Mesendoderm (in vitro differentiated cells): ENCODE measurements around the gene GTF2F2.

Experiments
- DNase-seq: peaks from one replicate; pipeline ENCODE4 v3.0.0; 2013
- H2AK5ac ChIP-seq: 2 replicates; pipeline ENCODE4 v1.6.1; 2013; ENCODE audit warnings: low read length, inconsistent platforms
- H2BK120ac ChIP-seq: 2 replicates; pipeline ENCODE4 v1.6.1; 2013; ENCODE audit warnings: low read depth, mild to moderate bottlenecking, low read length, moderate library complexity, mixed read lengths
- H2BK15ac ChIP-seq: replicated peaks from 2 replicates; pipeline ENCODE4 v1.6.1; 2013; ENCODE audit warnings: low read depth, mild to moderate bottlenecking, moderate library complexity
- H2BK5ac ChIP-seq: 2 replicates; pipeline ENCODE4 v1.6.1; 2013; ENCODE audit warnings: low read length, inconsistent platforms
- H3K18ac ChIP-seq: 2 replicates; pipeline ENCODE4 v1.6.1; 2013; ENCODE audit warnings: mild to moderate bottlenecking, low read length, mixed read lengths
- H3K23ac ChIP-seq: one replicate; pipeline ENCODE4 v1.6.1; 2013; ENCODE audit warnings: low read length
- H3K27ac ChIP-seq: 2 replicates; pipeline ENCODE4 v1.5.1; 2013; ENCODE audit warnings: low read depth, mild to moderate bottlenecking, inconsistent platforms, low read length, moderate library complexity
- H3K27me3 ChIP-seq: 2 replicates; pipeline ENCODE4 v1.6.1; 2013; ENCODE audit warnings: low read length, control low read depth, mild to moderate bottlenecking, inconsistent platforms; ENCODE audit not compliant: insufficient read depth, poor library complexity
- H3K36me3 ChIP-seq: 2 replicates; pipeline ENCODE4 v1.6.1; 2013; ENCODE audit warnings: low read length, inconsistent platforms; ENCODE audit not compliant: control insufficient read depth, insufficient read depth
- H3K4ac ChIP-seq: one replicate; pipeline ENCODE4 v1.6.1; 2013; ENCODE audit warnings: low read depth, mild to moderate bottlenecking, low read length, moderate library complexity
- H3K4me1 ChIP-seq: 2 replicates; pipeline ENCODE4 v1.6.1; 2013; ENCODE audit warnings: low read depth, low read length, inconsistent platforms; ENCODE audit not compliant: control insufficient read depth
- H3K4me2 ChIP-seq: 2 replicates; pipeline ENCODE4 v1.6.1; 2013; ENCODE audit warnings: low read length
- H3K4me3 ChIP-seq: 2 replicates; pipeline ENCODE4 v1.5.1; 2013; ENCODE audit warnings: mild to moderate bottlenecking, low read length
- H3K56ac ChIP-seq: one replicate; pipeline ENCODE4 v1.6.1; 2013; ENCODE audit warnings: low read length
- H3K79me1 ChIP-seq: 2 replicates; pipeline ENCODE4 v1.6.1; 2013; ENCODE audit warnings: low read length, inconsistent platforms
- H3K79me2 ChIP-seq: 2 replicates; pipeline ENCODE4 v1.6.1; 2013; ENCODE audit warnings: mild to moderate bottlenecking, low read length; ENCODE audit not compliant: control insufficient read depth, insufficient read depth
- H3K9ac ChIP-seq: 2 replicates; pipeline ENCODE4 v1.6.1; 2013; ENCODE audit warnings: low read length, inconsistent platforms
- H4K5ac ChIP-seq: one replicate; pipeline ENCODE4 v1.6.1; 2013; ENCODE audit warnings: low read length
- H4K8ac ChIP-seq: one replicate; pipeline ENCODE4 v1.6.1; 2013; ENCODE audit warnings: low read depth, mild to moderate bottlenecking, control low read depth, low read length, moderate library complexity
- WGBS: extraction: QIAGEN DNeasy Blood & Tissue Kit; methylation state at CpG from one replicate; pipeline ENCODE4 v1.1.7; 2013; ENCODE audit warnings: low lambda C conversion rate, missing lambda C conversion rate; ENCODE audit not compliant: insufficient coverage; ENCODE audit errors: extremely low coverage; 5-methylcytosine and 5-hydroxymethylcytosine counted together

The GTF2F2 gene

GRCh38 chr13:45113233-45114224 is 6.8 kb upstream of the GTF2F2 start:
- Histone ChIP-seq H3K4me3 (no peak overlapping the region), H3K79me1 (no peaks in the 10 kb centered on the region), H3K4me1 (no peaks in the 10 kb centered on the region), H2BK120ac (no peak overlapping the region), H3K4ac (no peak overlapping the region), H3K23ac (no peak overlapping the region), H2AK5ac (no peak overlapping the region), H3K27me3 (no peaks in the 10 kb centered on the region), H4K8ac (no peak overlapping the region), H2BK5ac (no peak overlapping the region), H3K36me3 (no peaks in the 10 kb centered on the region), H3K9ac (no peak overlapping the region), H2BK15ac (no peak overlapping the region), H3K18ac (no peak overlapping the region), H4K5ac (no peak overlapping the region), H3K56ac (no peak overlapping the region), H3K27ac (no peak overlapping the region), H3K4me2 (no peak overlapping the region), H3K79me2 (no peaks in the 10 kb centered on the region)
- no CpG with 5 or more reads among the region's 4 CpGs for WGBS
- DNase-seq, result no peak

GRCh38 chr13:45119469-45119990 is 780 bp upstream of the GTF2F2 start:
- Histone ChIP-seq H3K4me3 (peak overlapping the region; percentile 60), H2BK120ac (no peak overlapping the region), H3K79me2 (peaks cover 32% of the 10 kb centered on the region), H4K8ac (no peak overlapping the region), H3K4me1 (peaks cover 3% of the 10 kb centered on the region), H4K5ac (peak overlapping the region; percentile 15), H3K56ac (peak overlapping the region; percentile 73), H2AK5ac (no peak overlapping the region), H2BK15ac (no peak overlapping the region), H3K18ac (no peak overlapping the region), H3K36me3 (no peaks in the 10 kb centered on the region), H3K23ac (no peak overlapping the region), H3K9ac (peak overlapping the region; percentile 68), H3K4ac (no peak overlapping the region), H2BK5ac (no peak overlapping the region), H3K79me1 (peaks cover 9% of the 10 kb centered on the region), H3K4me2 (peak overlapping the region; percentile 96), H3K27ac (no peak overlapping the region), H3K27me3 (no peaks in the 10 kb centered on the region)
- no CpG with 5 or more reads among the region's 7 CpGs for WGBS
- no peak for DNase-seq

- Histone ChIP-seq H2BK15ac (no peak overlapping the region), H2BK5ac (no peak overlapping the region), H3K27ac (no peak overlapping the region), H3K79me1 (peaks cover 14% of the 10 kb centered on the region), H3K18ac (no peak overlapping the region), H3K23ac (no peak overlapping the region), H3K4me1 (peaks cover 3% of the 10 kb centered on the region), H3K56ac (peak overlapping the region; percentile 93), H3K79me2 (peaks cover 43% of the 10 kb centered on the region), H4K5ac (peak overlapping the region; percentile 60), H3K4me2 (peak overlapping the region; percentile 100), H3K27me3 (no peaks in the 10 kb centered on the region), H3K4ac (no peak overlapping the region), H3K36me3 (no peaks in the 10 kb centered on the region), H3K4me3 (peak overlapping the region; percentile 99), H2AK5ac (no peak overlapping the region), H3K9ac (peak overlapping the region; percentile 96), H2BK120ac (no peak overlapping the region), H4K8ac (no peak overlapping the region)
- no CpG with 5 or more reads among the region's 13 CpGs for WGBS
- DNase-seq, result peak; percentile 53
Observed at GRCh38 chr13:45120967-45121831, 889 bp downstream of the GTF2F2 start.

DNA sequence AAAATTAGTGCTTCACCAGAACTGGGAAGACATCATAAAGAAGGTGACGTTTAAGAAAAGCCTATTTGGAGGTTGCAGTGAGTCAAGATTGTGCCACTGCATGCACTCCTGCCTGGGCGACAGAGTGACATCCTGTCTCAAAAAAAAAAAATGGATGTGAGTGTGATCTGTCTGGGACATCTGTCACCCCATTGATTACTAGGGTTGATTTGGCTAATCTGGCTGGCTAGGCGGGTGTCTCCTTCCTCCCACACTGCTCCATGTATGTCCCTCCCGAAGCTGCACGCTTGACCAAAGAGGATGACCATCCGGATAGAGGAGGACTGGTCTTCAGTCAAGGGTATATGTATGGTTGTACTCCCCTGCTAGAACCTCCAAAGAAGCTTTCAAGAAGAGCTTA is 2.6 kb downstream of the GTF2F2 start:
- Histone ChIP-seq H2AK5ac (no peak overlapping the region), H4K5ac (no peak overlapping the region), H2BK5ac (no peak overlapping the region), H3K4ac (no peak overlapping the region), H3K9ac (no peak overlapping the region), H3K27me3 (no peaks in the 10 kb centered on the region), H4K8ac (no peak overlapping the region), H3K56ac (no peak overlapping the region), H2BK120ac (no peak overlapping the region), H3K18ac (no peak overlapping the region), H3K27ac (no peak overlapping the region), H3K23ac (no peak overlapping the region), H3K79me2 (peaks cover 51% of the 10 kb centered on the region), H3K4me3 (no peak overlapping the region), H3K4me1 (peaks cover 3% of the 10 kb centered on the region), H2BK15ac (no peak overlapping the region), H3K36me3 (no peaks in the 10 kb centered on the region), H3K79me1 (peaks cover 14% of the 10 kb centered on the region), H3K4me2 (no peak overlapping the region)
- no peak for DNase-seq
- WGBS, result no CpG with 5 or more reads among the region's 6 CpGs

DNA sequence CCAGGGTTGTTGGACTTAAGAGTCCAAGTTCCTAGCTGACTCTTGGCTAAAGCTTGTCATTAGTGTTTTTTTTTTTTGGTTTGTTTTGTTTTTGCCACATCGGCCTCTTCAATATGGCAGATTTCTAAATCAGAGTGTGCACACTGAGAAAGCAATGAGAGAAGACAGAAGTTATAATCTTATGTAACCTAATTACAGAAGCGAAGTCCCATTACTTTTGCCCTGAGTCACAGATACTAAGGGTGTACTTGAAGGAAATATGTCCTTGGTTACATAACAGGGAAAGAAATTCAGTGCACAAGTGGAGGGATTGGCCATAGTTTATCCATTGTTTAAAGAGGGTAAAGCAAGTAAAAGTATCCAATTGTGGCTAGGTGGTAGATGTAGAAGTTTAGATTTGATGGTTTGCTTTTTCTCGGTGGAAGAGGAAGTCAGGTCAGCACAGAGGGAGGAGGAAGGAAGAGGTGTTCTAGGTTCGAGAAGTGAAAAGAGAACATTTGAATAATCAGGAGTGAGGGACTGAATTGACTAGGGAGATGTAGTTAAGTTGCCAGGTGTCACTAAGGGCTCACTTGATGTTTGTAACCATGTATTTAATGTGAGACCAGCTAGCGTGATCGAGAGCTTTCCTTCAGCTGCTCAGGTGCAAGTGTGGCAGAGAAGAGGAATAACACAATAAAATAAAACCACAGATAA is 12.2 kb downstream of the GTF2F2 start:
- no peak overlapping the region for H3K27ac ChIP-seq
- H3K4me2 ChIP-seq, result no peak overlapping the region
- no peak overlapping the region for H4K8ac ChIP-seq
- H3K4me1 ChIP-seq, result no peaks in the 10 kb centered on the region
- WGBS, result 100% methylated on average over 1 of the region's 6 CpGs
- H3K9ac ChIP-seq, result no peak overlapping the region
- no peak overlapping the region for H2BK5ac ChIP-seq
- no peak overlapping the region for H2AK5ac ChIP-seq
- H3K4me3 ChIP-seq, result no peak overlapping the region
- H3K23ac ChIP-seq, result no peak overlapping the region
- H3K79me2 ChIP-seq, result peaks cover 43% of the 10 kb centered on the region
- no peak for DNase-seq
- no peak overlapping the region for H2BK120ac ChIP-seq
- no peak overlapping the region for H2BK15ac ChIP-seq
- H3K27me3 ChIP-seq, result no peaks in the 10 kb centered on the region
- no peak overlapping the region for H3K4ac ChIP-seq
- no peak overlapping the region for H3K56ac ChIP-seq
- H3K36me3 ChIP-seq, result no peaks in the 10 kb centered on the region
- peaks cover 27% of the 10 kb centered on the region for H3K79me1 ChIP-seq
- no peak overlapping the region for H4K5ac ChIP-seq
- no peak overlapping the region for H3K18ac ChIP-seq
